Gastrocnemius medialis (tissue), 4 donors: ENCODE data around the gene ATP2A1. TPM values are rescaled to one million over a fixed set of nuclear protein-coding genes. Genes with fewer than 3 reads are reported as not detected.

Experiments used
- ATAC-seq, 2 donors: fragments of 150-250 bp; one replicate each; pipeline ENCODE4 v1.9.1; 2016
- DNase-seq, 2 donors: peaks; one replicate each; pipeline ENCODE4 v3.0.0-alpha.2; 2019
- H3K27ac ChIP-seq, 4 donors: fragments of 200-600 bp; sonication (generic); 1 replicate in 1 of 4; 2 replicates in 3 of 4; pipeline ENCODE4 v1.5.1; 2016 to 2018; ENCODE audit warnings: mild to moderate bottlenecking in 2 of 4, moderate library complexity in 1 of 4
- H3K27me3 ChIP-seq, 3 donors: fragments of 200-600 bp; sonication (generic) in 2 of 3; 1 replicate in 1 of 3; 2 replicates in 2 of 3; pipeline versions ENCODE4 v1.5.1 to v1.6.0; 2016 to 2019; ENCODE audit warnings: mild to moderate bottlenecking in 1 of 3, moderate library complexity in 1 of 3
- H3K36me3 ChIP-seq, 2 donors: fragments of 200-600 bp; sonication (generic) in 1 of 2; one replicate each; pipeline ENCODE4 v1.5.1; 2017 to 2018
- H3K4me1 ChIP-seq, 2 donors: fragments of 200-600 bp; sonication (generic) in 1 of 2; one replicate each; pipeline ENCODE4 v1.5.1; 2016 to 2017; ENCODE audit warnings: mild to moderate bottlenecking in 2 of 2
- H3K4me3 ChIP-seq, 4 donors: fragments of 200-600 bp; sonication (generic) in 3 of 4; 1 replicate in 1 of 4; 2 replicates in 3 of 4; pipeline ENCODE4 v1.5.1; 2016 to 2019; ENCODE audit warnings: mild to moderate bottlenecking in 2 of 4
- H3K9me3 ChIP-seq, 3 donors: fragments of 200-600 bp; sonication (generic) in 2 of 3; 1 replicate in 1 of 3; 2 replicates in 2 of 3; pipeline ENCODE4 v1.5.1; 2016 to 2019
- CTCF ChIP-seq, 5 experiments: fragments of 450-650 bp in 3 of 5; fragments of 200-600 bp in 2 of 5; sonication (generic) in 2 of 5; IDR thresholded peaks in 4 of 5; conservative IDR thresholded peaks in 1 of 5; 1 replicate in 4 of 5; 2 replicates in 1 of 5; pipeline ENCODE4 v1.5.1; 2016 to 2019; ENCODE audit warnings: antibody characterized with exemption in 5 of 5, mild to moderate bottlenecking in 3 of 5, moderate library complexity in 3 of 5
- POLR2A ChIP-seq, 2 donors: fragments of 450-650 bp; IDR thresholded peaks; one replicate each; pipeline ENCODE4 v1.6.1; 2017; ENCODE audit warnings: antibody characterized with exemption in 2 of 2, mild to moderate bottlenecking in 2 of 2, moderate library complexity in 2 of 2
- in situ Hi-C, 4 donors: fragments of 200-750 bp; cut with MboI; loops; one replicate each; pipeline versions ENCODE4 v1.15.0 to v1.8.0; 2017; ENCODE audit warnings: low sequenced_read_pairs in 4 of 4
- intact Hi-C: fragments of 100-400 bp; cut with DNase I; formaldehyde crosslinking; loops from one replicate; pipeline ENCODE4 v1.15.1; 2023; ENCODE audit warnings: low total_unique reads
- total RNA-seq, 4 donors: library from RNA; depleted of rRNA; stranded (reverse); fragments of >200 nt; gene quantifications; one replicate each; pipeline versions ENCODE4 v1.1.0 to v1.2.3, GENCODE V29; 2016

Gene ATP2A1
- total RNA-seq, 4 donors from 2014 or later = 380 to 909 (median 764) TPM

GRCh38 chr16:28895609-28896008 lies 17.3 kb downstream of the ATP2A1 start:
- Histone ChIP-seq H3K27me3 (no peaks in the 10 kb centered on the region), H3K4me3 (no peak overlapping the region), H3K36me3 (peaks cover 0 to 4% of the 10 kb centered on the region in 2 donors), H3K4me1 (peaks cover 5 to 18% of the 10 kb centered on the region in 2 donors), H3K9me3 (no peaks in the 10 kb centered on the region), H3K27ac (peak overlapping the region in 2 of 4 donors; percentile 90)
- DNase-seq (no peak), ATAC-seq (no peak)
- intact Hi-C loops (no loop called here), in situ Hi-C loops (no loop called here)
- TF ChIP-seq CTCF (IDR thresholded peaks at IDR 0.05 in 4 of 5, conservative IDR thresholded peaks at IDR 0.05 in 1 of 5) = no peak
- TF ChIP-seq POLR2A (IDR thresholded peaks at IDR 0.05) = no peak

- Histone ChIP-seq H3K27me3 (no peaks in the 10 kb centered on the region), H3K4me3 (no peak overlapping the region), H3K27ac (peak overlapping the region; percentile 72 to 82 (median 72)), H3K9me3 (no peaks in the 10 kb centered on the region), H3K4me1 (no peaks in the 10 kb centered on the region), H3K36me3 (peaks cover 0 to 4% of the 10 kb centered on the region in 2 donors)
- no peak for TF ChIP-seq POLR2A (IDR thresholded peaks at IDR 0.05)
- TF ChIP-seq CTCF (IDR thresholded peaks at IDR 0.05 in 4 of 5, conservative IDR thresholded peaks at IDR 0.05 in 1 of 5) = no peak
- ATAC-seq = no peak
- intact Hi-C loops (no loop called here), in situ Hi-C loops (no loop called here)
- no peak for DNase-seq
These were observed 19.5 kb downstream of the ATP2A1 start for GRCh38 chr16:28897826-28898225.

GRCh38 chr16:28898266-28898665 lies 20.0 kb downstream of the ATP2A1 start:
- no peaks in the 10 kb centered on the region for H3K4me1 ChIP-seq
- peak; percentile 31 to 46 for ATAC-seq
- no peak for DNase-seq
- no peak for TF ChIP-seq POLR2A (IDR thresholded peaks at IDR 0.05)
- TF ChIP-seq CTCF (IDR thresholded peaks at IDR 0.05 in 4 of 5, conservative IDR thresholded peaks at IDR 0.05 in 1 of 5) = no peak
- H3K36me3 ChIP-seq = peaks cover 0 to 4% of the 10 kb centered on the region in 2 donors
- H3K27me3 ChIP-seq = no peaks in the 10 kb centered on the region
- no peaks in the 10 kb centered on the region for H3K9me3 ChIP-seq
- intact Hi-C loops = no loop called here
- H3K27ac ChIP-seq = peak overlapping the region; percentile 72 to 82 (median 72)
- H3K4me3 ChIP-seq = no peak overlapping the region
- in situ Hi-C loops = no loop called here

GRCh38 chr16:28898942-28899341 lies 20.7 kb downstream of the ATP2A1 start:
- intact Hi-C loops (no loop called here), in situ Hi-C loops (no loop called here)
- no peaks in the 10 kb centered on the region for H3K4me1 ChIP-seq
- H3K4me3 ChIP-seq = no peak overlapping the region
- ATAC-seq (peak; percentile 89 to 91), DNase-seq (peak; percentile 37 to 67)
- TF ChIP-seq CTCF (IDR thresholded peaks at IDR 0.05 in 4 of 5, conservative IDR thresholded peaks at IDR 0.05 in 1 of 5) (no peak), POLR2A (IDR thresholded peaks at IDR 0.05) (no peak)
- H3K9me3 ChIP-seq = no peaks in the 10 kb centered on the region
- H3K27me3 ChIP-seq = no peaks in the 10 kb centered on the region
- H3K36me3 ChIP-seq = peaks cover 0 to 4% of the 10 kb centered on the region in 2 donors
- peak overlapping the region; percentile 72 to 82 (median 72) for H3K27ac ChIP-seq
